DND-41 (cell line): ENCODE results near the gene OLFML2A.

ENCODE experiments used
- ATAC-seq: fragments of 200-7000 bp; cut with Tn5 transposase; 3 replicates; pipeline ENCODE4 v1.9.1; 2021; ENCODE audit warnings: low read depth; ENCODE audit not compliant: insufficient read depth
- DNase-seq: peaks from one replicate; pipeline ENCODE4 v3.0.0-alpha.2; 2020
- H2AFZ ChIP-seq: 2 replicates; pipeline ENCODE4 v1.6.0; 2012; ENCODE audit warnings: low read depth, low read length
- H3K27ac ChIP-seq: 2 replicates; pipeline ENCODE4 v1.5.1; 2012; ENCODE audit warnings: low read length, inconsistent platforms
- H3K27me3 ChIP-seq: fragments of 200-600 bp; sonication (generic); 2 replicates; pipeline ENCODE4 v1.6.0; 2012; ENCODE audit warnings: low read length, mild to moderate bottlenecking, inconsistent platforms; ENCODE audit not compliant: insufficient read depth, poor library complexity
- H3K36me3 ChIP-seq: 2 replicates; pipeline ENCODE4 v1.5.1; 2012; ENCODE audit warnings: low read length, inconsistent platforms; ENCODE audit not compliant: insufficient read depth
- H3K4me1 ChIP-seq: 2 replicates; pipeline ENCODE4 v1.5.1; 2012; ENCODE audit warnings: mild to moderate bottlenecking, low read length; ENCODE audit not compliant: insufficient read depth
- H3K4me2 ChIP-seq: 2 replicates; pipeline ENCODE4 v1.6.0; 2012; ENCODE audit warnings: mild to moderate bottlenecking, moderate library complexity, low read length, inconsistent platforms; ENCODE audit not compliant: insufficient read depth
- H3K4me3 ChIP-seq, 2 experiments: fragments of 200-600 bp in 1 of 2; shearing (Covaris generic) in 1 of 2; 2 replicates each; pipeline ENCODE4 v1.5.1; 2012 to 2016; ENCODE audit warnings: inconsistent platforms in 2 of 2, low read length in 2 of 2, mild to moderate bottlenecking in 2 of 2, low read depth in 1 of 2, moderate library complexity in 1 of 2
- H3K79me2 ChIP-seq: 2 replicates; pipeline ENCODE4 v1.6.0; 2012; ENCODE audit warnings: low read length, inconsistent platforms; ENCODE audit not compliant: insufficient read depth
- H3K9ac ChIP-seq: 2 replicates; pipeline ENCODE4 v1.6.0; 2012; ENCODE audit warnings: low read depth, mild to moderate bottlenecking, inconsistent platforms, low read length, moderate library complexity
- H3K9me3 ChIP-seq: 2 replicates; pipeline ENCODE4 v1.5.1; 2012; ENCODE audit warnings: low read length, moderate library complexity, mild to moderate bottlenecking, inconsistent platforms; ENCODE audit not compliant: insufficient read depth, severe bottlenecking
- H4K20me1 ChIP-seq: 2 replicates; pipeline ENCODE4 v1.6.0; 2012; ENCODE audit warnings: low read length; ENCODE audit not compliant: insufficient read depth
- EZH2 ChIP-seq: IDR thresholded peaks from 3 replicates; pipeline ENCODE4 v1.6.1; 2012; ENCODE audit warnings: borderline replicate concordance, low read depth, mild to moderate bottlenecking, moderate library complexity, low read length, inconsistent platforms; ENCODE audit not compliant: severe bottlenecking
- TF ChIP-seq, protein P1 (sequence below): IDR thresholded peaks from 2 replicates; pipeline ENCODE4 v1.5.1; 2012; ENCODE audit warnings: borderline replicate concordance, low read length, moderate library complexity, mild to moderate bottlenecking; ENCODE audit not compliant: poor library complexity, severe bottlenecking; ENCODE audit errors: extremely low read depth

Gene OLFML2A

DNA sequence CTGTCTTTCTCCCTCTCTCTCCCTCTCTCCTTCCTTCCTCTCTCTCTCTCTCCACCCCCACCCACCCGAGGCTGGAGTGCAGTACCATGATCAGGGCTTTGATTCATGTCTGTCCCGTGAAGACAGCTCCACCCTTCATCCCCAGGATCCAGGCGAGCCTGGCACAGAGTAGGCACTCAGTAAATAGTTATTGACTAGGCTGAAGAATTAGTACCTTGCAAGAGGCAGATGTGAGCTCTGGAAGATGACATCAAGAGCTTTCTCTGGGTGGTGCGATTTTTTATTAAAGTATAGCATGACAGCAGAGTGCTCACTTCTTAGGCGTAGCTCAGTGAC is 52.4 kb downstream of the OLFML2A start:
- Histone ChIP-seq H3K27me3 (no peaks in the 10 kb centered on the region), H4K20me1 (no peaks in the 10 kb centered on the region), H3K27ac (no peak overlapping the region), H3K9me3 (no peaks in the 10 kb centered on the region), H3K79me2 (no peaks in the 10 kb centered on the region), H3K4me1 (no peaks in the 10 kb centered on the region), H3K36me3 (no peaks in the 10 kb centered on the region), H2AFZ (no peak overlapping the region), H3K4me2 (no peak overlapping the region), H3K4me3 (no peak overlapping the region), H3K9ac (no peak overlapping the region)
- ATAC-seq (no peak), DNase-seq (no peak)
- TF ChIP-seq, protein P1, sequence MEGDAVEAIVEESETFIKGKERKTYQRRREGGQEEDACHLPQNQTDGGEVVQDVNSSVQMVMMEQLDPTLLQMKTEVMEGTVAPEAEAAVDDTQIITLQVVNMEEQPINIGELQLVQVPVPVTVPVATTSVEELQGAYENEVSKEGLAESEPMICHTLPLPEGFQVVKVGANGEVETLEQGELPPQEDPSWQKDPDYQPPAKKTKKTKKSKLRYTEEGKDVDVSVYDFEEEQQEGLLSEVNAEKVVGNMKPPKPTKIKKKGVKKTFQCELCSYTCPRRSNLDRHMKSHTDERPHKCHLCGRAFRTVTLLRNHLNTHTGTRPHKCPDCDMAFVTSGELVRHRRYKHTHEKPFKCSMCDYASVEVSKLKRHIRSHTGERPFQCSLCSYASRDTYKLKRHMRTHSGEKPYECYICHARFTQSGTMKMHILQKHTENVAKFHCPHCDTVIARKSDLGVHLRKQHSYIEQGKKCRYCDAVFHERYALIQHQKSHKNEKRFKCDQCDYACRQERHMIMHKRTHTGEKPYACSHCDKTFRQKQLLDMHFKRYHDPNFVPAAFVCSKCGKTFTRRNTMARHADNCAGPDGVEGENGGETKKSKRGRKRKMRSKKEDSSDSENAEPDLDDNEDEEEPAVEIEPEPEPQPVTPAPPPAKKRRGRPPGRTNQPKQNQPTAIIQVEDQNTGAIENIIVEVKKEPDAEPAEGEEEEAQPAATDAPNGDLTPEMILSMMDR: no peak
- TF ChIP-seq EZH2: no peak

DNA sequence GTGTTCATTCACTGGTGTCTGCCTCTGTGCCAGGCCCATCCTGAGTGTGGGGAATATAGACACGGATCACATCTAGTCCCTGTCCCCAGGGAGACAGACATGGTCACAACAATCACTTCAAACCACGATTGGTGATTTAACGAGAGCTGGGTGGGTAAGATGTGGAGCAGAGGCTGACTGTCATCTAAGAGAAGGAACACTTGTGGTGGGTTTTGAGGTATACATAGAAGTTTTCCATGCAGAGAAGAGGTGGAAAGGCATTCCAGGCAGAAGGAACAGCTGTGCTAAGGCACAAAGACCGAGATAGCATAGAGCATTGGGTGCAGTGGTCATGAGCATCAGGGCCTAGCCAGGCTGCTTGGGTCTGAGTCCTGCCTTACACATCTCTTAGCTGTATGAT is 53.7 kb downstream of the OLFML2A start:
- no peak for ATAC-seq
- H3K79me2 ChIP-seq: no peaks in the 10 kb centered on the region

DNA sequence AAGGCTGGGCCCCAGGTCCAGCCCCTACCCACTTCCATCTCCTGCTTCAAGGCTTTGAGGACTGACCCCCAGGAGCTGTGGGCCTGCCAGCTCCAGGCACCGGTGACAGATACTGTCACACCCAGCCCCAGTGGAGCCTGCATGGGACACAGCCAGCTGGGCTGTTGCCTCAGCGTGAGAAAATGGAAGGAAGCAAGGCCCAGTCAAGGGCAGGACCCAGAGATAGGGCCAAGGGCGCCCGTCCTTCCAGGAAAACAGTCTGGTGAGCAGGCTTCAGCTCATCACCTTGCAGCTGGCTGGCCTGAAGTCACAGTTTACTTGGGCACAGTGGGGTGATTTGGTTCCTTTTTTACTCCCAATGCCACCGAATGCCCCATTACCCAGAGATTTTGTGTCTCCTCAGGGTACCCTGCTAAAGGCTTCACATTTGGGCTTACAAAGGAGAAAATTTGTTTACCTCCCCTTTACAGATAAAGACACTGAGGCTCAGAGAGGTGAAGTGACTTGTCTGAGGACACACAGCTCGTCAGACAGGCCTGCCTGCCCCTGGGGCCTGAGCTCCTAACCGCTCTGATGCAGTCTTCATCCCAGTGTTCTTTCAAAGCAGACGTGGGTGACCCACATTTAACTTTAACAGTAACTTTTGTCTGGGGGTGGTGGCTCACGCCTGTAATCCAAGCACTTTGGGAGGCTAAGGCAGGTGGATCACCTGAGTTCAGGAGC is 54.9 kb downstream of the OLFML2A start:
- Histone ChIP-seq H4K20me1 (no peaks in the 10 kb centered on the region), H3K4me3 (no peak overlapping the region), H3K4me1 (no peaks in the 10 kb centered on the region), H3K4me2 (no peak overlapping the region), H3K9ac (no peak overlapping the region), H3K36me3 (no peaks in the 10 kb centered on the region), H3K27me3 (no peaks in the 10 kb centered on the region), H2AFZ (no peak overlapping the region), H3K79me2 (no peaks in the 10 kb centered on the region), H3K9me3 (no peaks in the 10 kb centered on the region), H3K27ac (no peak overlapping the region)
- TF ChIP-seq EZH2: no peak
- TF ChIP-seq, protein P1: no peak
- DNase-seq (no peak), ATAC-seq (no peak)

More for the DNA sequence above, 53.7 kb downstream of the OLFML2A start:
- Histone ChIP-seq H3K27me3 (no peaks in the 10 kb centered on the region), H3K9ac (no peak overlapping the region), H3K4me3 (no peak overlapping the region), H3K36me3 (no peaks in the 10 kb centered on the region), H3K27ac (no peak overlapping the region), H3K9me3 (no peaks in the 10 kb centered on the region), H3K4me2 (no peak overlapping the region), H3K4me1 (no peaks in the 10 kb centered on the region), H2AFZ (no peak overlapping the region), H4K20me1 (no peaks in the 10 kb centered on the region)
- no peak for TF ChIP-seq EZH2
- TF ChIP-seq, protein P1: no peak
- no peak for DNase-seq

DNA sequence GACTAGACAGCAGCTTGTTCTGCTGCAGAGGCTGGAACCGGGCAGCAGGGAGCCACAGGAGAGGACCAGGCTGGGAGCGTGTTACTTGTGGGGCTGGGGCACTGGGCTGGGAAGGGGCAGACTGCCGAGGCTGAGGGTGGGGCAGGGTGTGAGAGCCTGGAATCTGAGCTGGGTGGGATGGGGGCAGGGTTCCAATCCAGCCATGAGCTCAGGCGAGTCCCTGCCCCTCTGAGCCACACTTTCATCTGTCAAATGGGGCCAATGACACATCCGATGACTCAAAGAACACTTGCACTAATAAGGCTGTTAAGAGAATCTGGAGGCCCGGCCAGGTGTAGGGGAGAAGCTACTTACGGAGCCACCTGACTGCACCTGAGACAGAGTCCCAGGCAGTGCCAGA is 57.7 kb downstream of the OLFML2A start:
- H3K27me3 ChIP-seq: no peaks in the 10 kb centered on the region
- no peaks in the 10 kb centered on the region for H3K36me3 ChIP-seq
- H2AFZ ChIP-seq: no peak overlapping the region
- H3K4me2 ChIP-seq: no peak overlapping the region
- H3K9ac ChIP-seq: no peak overlapping the region
- no peaks in the 10 kb centered on the region for H3K4me1 ChIP-seq
- H3K79me2 ChIP-seq: no peaks in the 10 kb centered on the region
- no peak for ATAC-seq
- no peaks in the 10 kb centered on the region for H3K9me3 ChIP-seq
- no peak overlapping the region for H3K27ac ChIP-seq
- H3K4me3 ChIP-seq: no peak overlapping the region
- no peak for DNase-seq
- H4K20me1 ChIP-seq: no peaks in the 10 kb centered on the region
- TF ChIP-seq, protein P1: no peak
- no peak for TF ChIP-seq EZH2
